DND-41 (cell line): ENCODE data around the gene OPN1MW.
"Not testable (repeated sequence)": the region's sequence is repeated elsewhere in the genome, so short reads cannot be mapped to it uniquely, and the experiment has no call there.

Experiments
- EZH2 ChIP-seq: IDR thresholded peaks from 3 replicates; pipeline ENCODE4 v1.6.1; 2012; ENCODE audit warnings: borderline replicate concordance, low read depth, mild to moderate bottlenecking, moderate library complexity, low read length, inconsistent platforms; ENCODE audit not compliant: severe bottlenecking
- TF ChIP-seq, protein P1 (sequence below): IDR thresholded peaks from 2 replicates; pipeline ENCODE4 v1.5.1; 2012; ENCODE audit warnings: borderline replicate concordance, low read length, moderate library complexity, mild to moderate bottlenecking; ENCODE audit not compliant: poor library complexity, severe bottlenecking; ENCODE audit errors: extremely low read depth

DNA sequence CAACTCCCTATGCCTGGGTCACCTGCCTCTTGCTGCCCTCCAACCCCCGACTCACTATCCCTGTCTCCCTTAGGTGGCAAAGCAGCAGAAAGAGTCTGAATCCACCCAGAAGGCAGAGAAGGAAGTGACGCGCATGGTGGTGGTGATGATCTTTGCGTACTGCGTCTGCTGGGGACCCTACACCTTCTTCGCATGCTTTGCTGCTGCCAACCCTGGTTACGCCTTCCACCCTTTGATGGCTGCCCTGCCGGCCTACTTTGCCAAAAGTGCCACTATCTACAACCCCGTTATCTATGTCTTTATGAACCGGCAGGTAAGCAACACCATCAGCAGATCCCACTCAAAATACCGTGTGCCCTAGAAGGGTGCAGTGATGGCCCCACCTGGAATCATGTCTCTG, 26.2 kb upstream of the OPN1MW start:
- TF ChIP-seq, protein P1, sequence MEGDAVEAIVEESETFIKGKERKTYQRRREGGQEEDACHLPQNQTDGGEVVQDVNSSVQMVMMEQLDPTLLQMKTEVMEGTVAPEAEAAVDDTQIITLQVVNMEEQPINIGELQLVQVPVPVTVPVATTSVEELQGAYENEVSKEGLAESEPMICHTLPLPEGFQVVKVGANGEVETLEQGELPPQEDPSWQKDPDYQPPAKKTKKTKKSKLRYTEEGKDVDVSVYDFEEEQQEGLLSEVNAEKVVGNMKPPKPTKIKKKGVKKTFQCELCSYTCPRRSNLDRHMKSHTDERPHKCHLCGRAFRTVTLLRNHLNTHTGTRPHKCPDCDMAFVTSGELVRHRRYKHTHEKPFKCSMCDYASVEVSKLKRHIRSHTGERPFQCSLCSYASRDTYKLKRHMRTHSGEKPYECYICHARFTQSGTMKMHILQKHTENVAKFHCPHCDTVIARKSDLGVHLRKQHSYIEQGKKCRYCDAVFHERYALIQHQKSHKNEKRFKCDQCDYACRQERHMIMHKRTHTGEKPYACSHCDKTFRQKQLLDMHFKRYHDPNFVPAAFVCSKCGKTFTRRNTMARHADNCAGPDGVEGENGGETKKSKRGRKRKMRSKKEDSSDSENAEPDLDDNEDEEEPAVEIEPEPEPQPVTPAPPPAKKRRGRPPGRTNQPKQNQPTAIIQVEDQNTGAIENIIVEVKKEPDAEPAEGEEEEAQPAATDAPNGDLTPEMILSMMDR: not testable (repeated sequence)
- TF ChIP-seq EZH2: not testable (repeated sequence)
